Measurements from ENCODE around the gene CREB3L2.
A peak's percentile ranks its signal among the peaks of the same experiment; 100 is the strongest.
"Not testable (repeated sequence)": the region's sequence is repeated elsewhere in the genome, so short reads cannot be mapped to it uniquely, and the experiment has no call there.

The CREB3L2 gene

GRCh38 chr7:137933270-137934017, 68.4 kb downstream of the CREB3L2 start:
- no peak for DNase-seq (ENCODE audit: low read depth)

GRCh38 chr7:137932881-137933269, 69.0 kb downstream of the CREB3L2 start:
- DNase-seq (ENCODE audit: low read depth) = no peak

- DNase-seq (ENCODE audit: low read depth) = no peak
Observed at GRCh38 chr7:137931823-137932222, 70.1 kb downstream of the CREB3L2 start.

- DNase-seq (ENCODE audit: low read depth) = no peak
Observed at GRCh38 chr7:137930581-137930980, 71.3 kb downstream of the CREB3L2 start.

- no peak for DNase-seq (ENCODE audit: low read depth)
Observed at GRCh38 chr7:137928626-137929025, 73.3 kb downstream of the CREB3L2 start.

- DNase-seq (ENCODE audit: low read depth) = no peak
Observed at GRCh38 chr7:137927386-137927785, 74.5 kb downstream of the CREB3L2 start.

GRCh38 chr7:137926206-137926605, 75.7 kb downstream of the CREB3L2 start:
- DNase-seq (ENCODE audit: low read depth) = not testable (repeated sequence)

- DNase-seq (ENCODE audit: low read depth) = no peak
Observed at GRCh38 chr7:137925754-137926153, 76.1 kb downstream of the CREB3L2 start.

- DNase-seq (ENCODE audit: low read depth) = no peak
Observed at GRCh38 chr7:137925091-137925490, 76.8 kb downstream of the CREB3L2 start.

- DNase-seq (ENCODE audit: low read depth) = no peak
Observed at GRCh38 chr7:137923380-137923779, 78.5 kb downstream of the CREB3L2 start.

- DNase-seq (ENCODE audit: low read depth) = no peak
Observed at GRCh38 chr7:137920637-137921399, 81.1 kb downstream of the CREB3L2 start.

- DNase-seq (ENCODE audit: low read depth) = no peak
Observed at GRCh38 chr7:137919987-137920386, 81.9 kb downstream of the CREB3L2 start.

- DNase-seq (ENCODE audit: low read depth) = no peak
Observed at GRCh38 chr7:137916980-137917645, 84.8 kb downstream of the CREB3L2 start.

GRCh38 chr7:137916564-137916963, 85.3 kb downstream of the CREB3L2 start:
- DNase-seq (ENCODE audit: low read depth) = no peak

- DNase-seq (ENCODE audit: low read depth) = no peak
Observed at GRCh38 chr7:137915266-137915665, 86.6 kb downstream of the CREB3L2 start.

GRCh38 chr7:137913985-137914384, 87.9 kb downstream of the CREB3L2 start:
- DNase-seq (ENCODE audit: low read depth) = no peak

GRCh38 chr7:137909042-137909441, 92.8 kb downstream of the CREB3L2 start:
- no peak for DNase-seq (ENCODE audit: low read depth)

- no peak for DNase-seq (ENCODE audit: low read depth)
Observed at GRCh38 chr7:137908106-137908505, 93.8 kb downstream of the CREB3L2 start.

GRCh38 chr7:137906636-137907035, 95.2 kb downstream of the CREB3L2 start:
- DNase-seq (ENCODE audit: low read depth) = not testable (repeated sequence)

GRCh38 chr7:137904833-137905232, 97.1 kb downstream of the CREB3L2 start:
- DNase-seq (ENCODE audit: low read depth) = no peak

GRCh38 chr7:137903382-137904169, 98.3 kb downstream of the CREB3L2 start:
- peak; percentile 21 for DNase-seq (ENCODE audit: low read depth)

- no peak for DNase-seq (ENCODE audit: low read depth)
Observed at GRCh38 chr7:137900137-137900536, 101.7 kb downstream of the CREB3L2 start.
